ENCODE data around the gene ZG16. TPM values are rescaled to one million over a fixed set of nuclear protein-coding genes. Genes with fewer than 3 reads are reported as not detected.

The ZG16 gene
- total RNA-seq, 4 donors from 2014 or later: not detected

DNA sequence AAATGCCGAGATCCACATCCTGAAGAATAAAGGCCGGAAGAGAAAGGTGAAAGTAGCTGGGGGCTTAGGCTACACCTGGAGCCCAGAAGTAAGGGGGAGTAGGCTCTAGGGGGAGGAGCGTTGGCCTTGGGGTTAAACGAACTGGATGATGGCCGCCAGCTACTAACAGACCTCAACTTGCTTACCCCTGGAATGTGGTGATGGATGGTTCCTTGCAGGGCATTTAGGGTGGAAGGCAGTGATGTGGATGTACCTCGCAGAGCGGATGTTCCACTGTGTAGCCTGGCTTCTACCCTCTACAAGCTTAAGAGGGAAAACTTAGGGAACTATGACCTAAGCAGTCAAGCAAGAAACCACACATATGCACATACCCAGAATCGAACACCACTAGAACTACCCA is 26.0 kb downstream of the ZG16 start:
- Histone ChIP-seq H3K36me3 (peaks cover 0 to 37% (median 14%) of the 10 kb centered on the region in 3 donors), H3K4me3 (peak overlapping the region in 2 of 4 donors; percentile 51 to 75), H3K4me1 (peaks cover 0 to 32% (median 24%) of the 10 kb centered on the region in 4 donors), H3K9me3 (no peaks in the 10 kb centered on the region), H3K27ac (peak overlapping the region; percentile 88 to 99 (median 94)), H3K27me3 (no peaks in the 10 kb centered on the region)
- no peak for DNase-seq (ENCODE audit: low spot score in 2 of 2)
- WGBS, 2 donors: 76 to 81% methylated on average over 8 of the region's 8 CpGs
- TF ChIP-seq POLR2A (IDR thresholded peaks at IDR 0.05) (no peak), EP300 (IDR thresholded peaks at IDR 0.05) (no peak)
- TF ChIP-seq, protein P1, sequence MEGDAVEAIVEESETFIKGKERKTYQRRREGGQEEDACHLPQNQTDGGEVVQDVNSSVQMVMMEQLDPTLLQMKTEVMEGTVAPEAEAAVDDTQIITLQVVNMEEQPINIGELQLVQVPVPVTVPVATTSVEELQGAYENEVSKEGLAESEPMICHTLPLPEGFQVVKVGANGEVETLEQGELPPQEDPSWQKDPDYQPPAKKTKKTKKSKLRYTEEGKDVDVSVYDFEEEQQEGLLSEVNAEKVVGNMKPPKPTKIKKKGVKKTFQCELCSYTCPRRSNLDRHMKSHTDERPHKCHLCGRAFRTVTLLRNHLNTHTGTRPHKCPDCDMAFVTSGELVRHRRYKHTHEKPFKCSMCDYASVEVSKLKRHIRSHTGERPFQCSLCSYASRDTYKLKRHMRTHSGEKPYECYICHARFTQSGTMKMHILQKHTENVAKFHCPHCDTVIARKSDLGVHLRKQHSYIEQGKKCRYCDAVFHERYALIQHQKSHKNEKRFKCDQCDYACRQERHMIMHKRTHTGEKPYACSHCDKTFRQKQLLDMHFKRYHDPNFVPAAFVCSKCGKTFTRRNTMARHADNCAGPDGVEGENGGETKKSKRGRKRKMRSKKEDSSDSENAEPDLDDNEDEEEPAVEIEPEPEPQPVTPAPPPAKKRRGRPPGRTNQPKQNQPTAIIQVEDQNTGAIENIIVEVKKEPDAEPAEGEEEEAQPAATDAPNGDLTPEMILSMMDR (IDR thresholded peaks at IDR 0.05): no peak

DNA sequence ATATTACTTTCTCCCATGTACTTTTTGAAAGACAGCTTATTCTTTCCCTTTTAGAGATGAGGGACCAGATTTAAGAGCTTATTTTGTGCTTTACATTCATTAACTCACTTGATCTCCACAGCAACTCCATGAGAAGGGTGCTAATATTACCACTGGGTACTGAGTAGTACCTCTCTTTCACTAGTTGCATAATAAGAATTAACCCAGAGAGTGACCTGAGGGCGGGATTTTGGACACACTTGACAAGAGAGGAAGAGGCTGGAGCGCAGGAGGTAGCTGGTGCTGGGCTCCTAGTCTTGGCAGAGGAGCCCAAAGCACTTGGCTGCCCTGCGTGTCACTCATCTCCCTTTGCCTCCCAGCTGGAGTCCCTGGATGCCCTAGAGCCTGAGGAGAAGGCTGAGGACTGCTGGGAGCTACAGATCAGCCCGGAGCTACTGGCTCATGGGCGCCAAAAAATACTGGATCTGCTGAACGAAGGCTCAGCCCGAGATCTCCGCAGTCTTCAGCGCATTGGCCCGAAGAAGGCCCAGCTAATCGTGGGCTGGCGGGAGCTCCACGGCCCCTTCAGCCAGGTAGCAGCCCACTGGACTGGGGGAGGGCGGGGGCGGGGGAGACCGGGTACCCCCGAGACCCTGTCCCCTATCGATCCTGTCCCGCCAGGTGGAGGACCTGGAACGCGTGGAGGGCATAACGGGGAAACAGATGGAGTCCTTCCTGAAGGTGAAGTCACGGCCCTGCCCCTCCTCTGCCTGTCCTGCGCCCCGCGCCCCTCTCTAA is 26.6 kb downstream of the ZG16 start:
- Histone ChIP-seq H3K27me3 (no peaks in the 10 kb centered on the region), H3K27ac (peak overlapping the region; percentile 88 to 99 (median 94)), H3K4me3 (peak overlapping the region; percentile 51 to 85 (median 76)), H3K9me3 (no peaks in the 10 kb centered on the region), H3K4me1 (peaks cover 0 to 38% (median 29%) of the 10 kb centered on the region in 4 donors), H3K36me3 (peaks cover 0 to 37% (median 12%) of the 10 kb centered on the region in 3 donors)
- TF ChIP-seq EP300 (IDR thresholded peaks at IDR 0.05) (no peak), POLR2A (IDR thresholded peaks at IDR 0.05) (no peak)
- TF ChIP-seq, protein P1 (IDR thresholded peaks at IDR 0.05): no peak
- peak; percentile 30 to 63 for DNase-seq (ENCODE audit: low spot score in 2 of 2)
- 1 to 4% methylated on average over 13 to 26 of the region's 26 CpGs for WGBS, 2 donors

DNA sequence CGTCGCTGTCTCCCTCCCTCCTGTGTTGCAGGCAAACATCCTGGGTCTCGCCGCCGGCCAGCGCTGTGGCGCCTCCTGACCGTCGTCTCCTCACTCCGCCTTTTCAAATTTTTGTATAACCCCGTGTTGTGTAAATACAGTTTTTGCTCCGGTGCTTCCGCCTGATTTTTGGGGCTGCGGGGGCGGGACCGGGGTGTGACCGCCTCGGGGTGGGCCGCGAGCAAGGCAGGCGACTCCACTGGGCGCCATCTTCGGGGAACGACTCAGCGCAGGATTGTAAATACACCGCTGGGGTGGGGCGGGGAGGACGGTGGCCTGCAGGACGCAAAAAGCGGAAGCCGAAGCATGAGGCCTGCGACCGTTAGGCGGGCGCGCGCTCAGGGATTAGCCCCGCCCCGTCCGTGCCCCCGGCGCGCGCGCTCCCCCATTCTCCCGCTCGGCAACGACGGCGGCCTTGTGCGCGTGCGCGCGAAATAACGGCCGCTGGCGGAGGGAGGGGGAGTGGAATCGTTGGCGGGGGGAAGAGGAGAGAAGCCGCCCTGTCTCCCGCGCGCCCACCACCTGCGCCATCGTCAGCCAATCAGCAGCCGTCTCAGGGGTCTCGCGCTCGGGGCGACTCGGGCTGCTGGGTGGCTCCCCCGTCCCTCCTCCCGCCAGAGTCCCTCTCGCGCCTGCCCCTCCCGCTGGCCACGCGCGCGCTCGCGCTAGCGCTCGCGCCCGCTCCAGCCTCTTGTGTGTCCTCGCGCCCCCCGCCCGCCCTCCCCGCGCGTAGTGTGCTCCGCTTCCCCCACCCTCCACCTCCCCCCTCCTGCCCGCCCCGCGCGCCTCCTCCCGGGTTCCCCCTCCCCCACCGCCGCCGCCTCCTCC is 27.4 kb downstream of the ZG16 start:
- peaks cover 0 to 47% (median 38%) of the 10 kb centered on the region in 4 donors for H3K4me1 ChIP-seq
- peak overlapping the region; percentile 88 to 99 (median 94) for H3K27ac ChIP-seq
- TF ChIP-seq EP300 (IDR thresholded peaks at IDR 0.05) (peak; percentile 77 to 99), POLR2A (IDR thresholded peaks at IDR 0.05) (peak; percentile 55 to 89)
- TF ChIP-seq, protein P1 (IDR thresholded peaks at IDR 0.05): peak in 2 of 5 experiments; percentile 52 to 62
- H3K9me3 ChIP-seq: no peaks in the 10 kb centered on the region
- DNase-seq (ENCODE audit: low spot score in 2 of 2): peak; percentile 95 to 97
- H3K36me3 ChIP-seq: peaks cover 0 to 34% (median 8%) of the 10 kb centered on the region in 3 donors
- H3K4me3 ChIP-seq: peak overlapping the region; percentile 51 to 85 (median 76)
- no peaks in the 10 kb centered on the region for H3K27me3 ChIP-seq
- WGBS, 2 donors: 0 to 1% methylated on average over 72 to 83 of the region's 103 CpGs

DNA sequence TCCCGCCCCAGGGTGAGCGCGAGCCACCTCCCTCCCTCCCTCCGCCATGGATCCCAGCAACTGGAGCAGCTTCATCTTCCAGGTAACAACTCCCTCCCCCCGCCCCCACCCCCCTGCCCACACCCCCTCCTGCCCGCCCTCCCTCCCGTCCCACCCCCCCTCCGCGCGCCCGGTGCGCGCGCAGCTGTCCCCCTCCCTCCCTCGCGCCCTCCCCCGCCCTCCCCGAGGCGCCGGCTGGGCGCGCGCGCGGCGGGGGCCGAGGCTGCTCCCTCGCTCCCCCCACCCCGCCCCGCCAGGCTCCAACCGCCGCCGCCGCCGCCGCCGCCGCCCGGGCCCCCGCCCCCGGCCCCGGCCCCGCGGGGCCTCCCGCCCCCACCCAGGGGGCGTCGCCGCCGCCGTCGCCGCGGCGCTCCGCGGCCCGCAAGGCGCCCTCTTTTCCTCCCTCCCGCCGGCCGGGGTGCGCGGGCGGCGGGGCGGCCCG is 28.1 kb downstream of the ZG16 start, which contains the start of gene MAZ:
TSS of gene MAZ (plus strand) at position 431 of the 481 bp plus-strand sequence. CDS start 173 bp downstream, outside the sequence.
- peak within 1 kb of the TSS; percentile 51 to 85 (median 76) for H3K4me3 ChIP-seq
- H3K9me3 ChIP-seq: no peaks in the 10 kb centered on the region
- peaks cover 0 to 27% (median 8%) of the 10 kb centered on the region in 3 donors for H3K36me3 ChIP-seq
- H3K4me1 ChIP-seq: peaks cover 0 to 53% (median 44%) of the 10 kb centered on the region in 4 donors
- TF ChIP-seq, protein P1 (IDR thresholded peaks at IDR 0.05): no peak
- TF ChIP-seq POLR2A (IDR thresholded peaks at IDR 0.05): no peak
- DNase-seq (ENCODE audit: low spot score in 2 of 2): no peak
- WGBS, 2 donors: no CpG with 5 or more reads among the region's 67 CpGs
- H3K27me3 ChIP-seq: no peaks in the 10 kb centered on the region
- H3K27ac ChIP-seq: peak within 1 kb of the TSS; percentile 94 to 99 (median 97)
